CD4-positive, alpha-beta T cell (primary cell): ENCODE results near the gene TSC2. TPM values are rescaled to one million over a fixed set of nuclear protein-coding genes. Genes with fewer than 3 reads are reported as not detected.

Experiments used
- ATAC-seq: fragments of 200-7000 bp; cut with Tn5 transposase; one replicate; pipeline ENCODE4 v1.10.0; 2022; ENCODE audit warnings: mild to moderate bottlenecking; ENCODE audit not compliant: poor library complexity
- CTCF ChIA-PET: fragments of 350-600 bp; sonication (Branson Sonifier 250); formaldehyde crosslinking; loops from one replicate; lab custom pipeline; 2021; ENCODE audit warnings: antibody characterized with exemption, inconsistent platforms; lab: Charles Lee
- POLR2A ChIA-PET: fragments of 350-600 bp; sonication (Branson Sonifier 250); formaldehyde crosslinking; loops from one replicate; lab custom pipeline; 2021; ENCODE audit warnings: antibody characterized with exemption, inconsistent platforms; lab: Charles Lee
- DNase-seq, 14 experiments: peaks; one replicate each; pipeline ENCODE4 v3.0.0-alpha.2; 2013 to 2020; ENCODE audit warnings: mixed read lengths in 2 of 14
- H3K27ac ChIP-seq, 2 donors: one replicate each; pipeline versions ENCODE4 v1.5.1 to v1.7.0; 2013; ENCODE audit warnings: low read length in 2 of 2, low read depth in 1 of 2, mild to moderate bottlenecking in 1 of 2
- H3K27me3 ChIP-seq, 2 experiments: 1 replicate in 1 of 2; 2 replicates in 1 of 2; pipeline versions ENCODE4 v1.6.1 to v1.7.0; 2013; ENCODE audit warnings: low read length in 2 of 2, control low read depth in 1 of 2, mild to moderate bottlenecking in 1 of 2, moderate library complexity in 1 of 2; ENCODE audit not compliant: insufficient read depth in 2 of 2, control insufficient read depth in 1 of 2
- H3K36me3 ChIP-seq: one replicate; pipeline ENCODE4 v1.6.1; 2013; ENCODE audit warnings: low read length, control low read depth; ENCODE audit not compliant: insufficient read depth
- H3K4me1 ChIP-seq: one replicate; pipeline ENCODE4 v1.6.1; 2013; ENCODE audit warnings: low read length, control low read depth; ENCODE audit not compliant: insufficient read depth
- H3K4me3 ChIP-seq: one replicate; pipeline ENCODE4 v1.5.1; 2013; ENCODE audit warnings: mild to moderate bottlenecking, low read length, moderate library complexity
- H3K9me3 ChIP-seq, 2 experiments: 1 replicate in 1 of 2; 2 replicates in 1 of 2; pipeline versions ENCODE4 v1.6.1 to v1.7.0; 2013; ENCODE audit warnings: low read length in 2 of 2, mild to moderate bottlenecking in 2 of 2, control low read depth in 1 of 2, moderate library complexity in 1 of 2; ENCODE audit not compliant: control insufficient read depth in 1 of 2, insufficient read depth in 1 of 2
- H3K27ac Mint-ChIP-seq: one replicate; pipeline ENCODE4 v1.8.0; 2020; ENCODE audit warnings: mixed read lengths
- H3K27me3 Mint-ChIP-seq: one replicate; pipeline ENCODE4 v1.8.0; 2021; ENCODE audit warnings: mixed read lengths
- H3K36me3 Mint-ChIP-seq: one replicate; pipeline ENCODE4 v1.8.0; 2021; ENCODE audit warnings: low read depth, mixed read lengths
- H3K4me1 Mint-ChIP-seq: one replicate; pipeline ENCODE4 v1.8.0; 2021; ENCODE audit warnings: low read depth, mixed read lengths
- H3K4me3 Mint-ChIP-seq: one replicate; pipeline ENCODE4 v1.8.0; 2020; ENCODE audit warnings: mild to moderate bottlenecking, mixed read lengths
- H3K9me3 Mint-ChIP-seq: one replicate; pipeline ENCODE4 v1.8.0; 2020; ENCODE audit warnings: mixed read lengths
- CTCF ChIP-seq: fragments of 200-600 bp; IDR thresholded peaks from one replicate; pipeline ENCODE4 v1.8.0; 2022; ENCODE audit warnings: antibody characterized with exemption, mild to moderate bottlenecking
- intact Hi-C, 2 experiments: fragments of 100-400 bp; cut with DNase I in 1 of 2; cut with micrococcal nuclease in 1 of 2; formaldehyde crosslinking; loops; one replicate each; pipeline versions ENCODE4 v1.15.1 to v1.9.0; 2023 to 2025; cut with DNase I, micrococcal nuclease
- total RNA-seq, 174 experiments: library from RNA in 2 of 174; stranded (reverse) in 2 of 174; gene quantifications; one replicate each; pipeline ENCODE4 v1.2.3 and lab custom pipeline; 2021 to 2026

Gene TSC2
- total RNA-seq, 2 experiments from 2014 or later, result 83.0 to 85.0 TPM

GRCh38 chr16:2093793-2094192 lies 46.0 kb downstream of the TSC2 start:
- Mint-ChIP-seq H3K27ac (no peak overlapping the region), H3K27me3 (no peaks in the 10 kb centered on the region), H3K4me3 (no peak overlapping the region), H3K36me3 (peaks cover 32% of the 10 kb centered on the region), H3K4me1 (no peaks in the 10 kb centered on the region), H3K9me3 (no peaks in the 10 kb centered on the region)
- Histone ChIP-seq H3K9me3 (no peaks in the 10 kb centered on the region), H3K4me1 (no peaks in the 10 kb centered on the region), H3K36me3 (peaks cover 38% of the 10 kb centered on the region), H3K27ac (no peak overlapping the region), H3K27me3 (no peaks in the 10 kb centered on the region), H3K4me3 (no peak overlapping the region)
- CTCF ChIA-PET, result no interaction called here
- intact Hi-C loops, result no loop called here
- no peak for TF ChIP-seq CTCF
- DNase-seq (no peak), ATAC-seq (no peak)
- POLR2A ChIA-PET, result no interaction called here

- DNase-seq, result no peak
- TF ChIP-seq CTCF, result no peak
- H3K9me3 ChIP-seq, result no peaks in the 10 kb centered on the region
- H3K9me3 Mint-ChIP-seq, result no peaks in the 10 kb centered on the region
- no peaks in the 10 kb centered on the region for H3K4me1 ChIP-seq
- CTCF ChIA-PET, result no interaction called here
- no peak overlapping the region for H3K27ac Mint-ChIP-seq
- intact Hi-C loops, result no loop called here
- no peaks in the 10 kb centered on the region for H3K27me3 ChIP-seq
- no peak overlapping the region for H3K4me3 Mint-ChIP-seq
- POLR2A ChIA-PET, result no interaction called here
- peaks cover 24% of the 10 kb centered on the region for H3K36me3 Mint-ChIP-seq
- H3K4me3 ChIP-seq, result no peak overlapping the region
- H3K27me3 Mint-ChIP-seq, result no peaks in the 10 kb centered on the region
- peaks cover 31% of the 10 kb centered on the region for H3K36me3 ChIP-seq
- ATAC-seq, result no peak
- H3K27ac ChIP-seq, result no peak overlapping the region
- H3K4me1 Mint-ChIP-seq, result no peaks in the 10 kb centered on the region
Observed at GRCh38 chr16:2095315-2095853, 47.6 kb downstream of the TSC2 start.

GRCh38 chr16:2095918-2096582 lies 48.3 kb downstream of the TSC2 start:
- H3K27ac ChIP-seq, result no peak overlapping the region
- no peak overlapping the region for H3K4me3 ChIP-seq
- Mint-ChIP-seq H3K27me3 (no peaks in the 10 kb centered on the region), H3K27ac (no peak overlapping the region), H3K4me1 (no peaks in the 10 kb centered on the region), H3K4me3 (no peak overlapping the region), H3K36me3 (peaks cover 25% of the 10 kb centered on the region), H3K9me3 (no peaks in the 10 kb centered on the region)
- H3K4me1 ChIP-seq, result no peaks in the 10 kb centered on the region
- peaks cover 28% of the 10 kb centered on the region for H3K36me3 ChIP-seq
- TF ChIP-seq CTCF, result no peak
- ATAC-seq, result no peak
- ChIA-PET POLR2A (no interaction called here), CTCF (no interaction called here)
- no peak for DNase-seq
- H3K27me3 ChIP-seq, result no peaks in the 10 kb centered on the region
- H3K9me3 ChIP-seq, result no peaks in the 10 kb centered on the region
- intact Hi-C loops, result no loop called here
